WTC11 (cell line): ENCODE results near the gene NXN. TPM values are rescaled to one million over a fixed set of nuclear protein-coding genes. Genes with fewer than 3 reads are reported as not detected.

ENCODE experiments used
- ATAC-seq: fragments of 200-7000 bp; cut with Tn5 transposase; 2 replicates; pipeline ENCODE4 v1.10.0; 2021; ENCODE audit warnings: mild to moderate bottlenecking, moderate library complexity
- CTCF ChIA-PET: fragments of 300-600 bp; sonication (Branson Sonifier 250); formaldehyde crosslinking; loops from one replicate; lab custom pipeline; 2021; ENCODE audit warnings: antibody characterized with exemption; lab: Charles Lee
- POLR2A ChIA-PET: fragments of 350-600 bp; sonication (Branson Sonifier 250); formaldehyde crosslinking; loops from one replicate; lab custom pipeline; 2021; ENCODE audit warnings: antibody characterized with exemption; lab: Charles Lee
- DNase-seq: peaks from one replicate; pipeline ENCODE4 v3.0.0; 2021; ENCODE audit warnings: low spot score
- H3K27ac Mint-ChIP-seq: 2 replicates; pipeline ENCODE4 v1.8.0; 2021; ENCODE audit warnings: mixed read lengths
- H3K27me3 Mint-ChIP-seq: 2 replicates; pipeline ENCODE4 v1.8.0; 2021; ENCODE audit warnings: low read depth, mild to moderate bottlenecking, moderate library complexity, mixed read lengths
- H3K36me3 Mint-ChIP-seq: 2 replicates; pipeline ENCODE4 v1.8.0; 2021; ENCODE audit warnings: mixed read lengths
- H3K4me1 Mint-ChIP-seq: 2 replicates; pipeline ENCODE4 v1.8.0; 2022; ENCODE audit warnings: mixed read lengths
- H3K4me3 Mint-ChIP-seq: 2 replicates; pipeline ENCODE4 v1.8.0; 2021; ENCODE audit warnings: mild to moderate bottlenecking, moderate library complexity, mixed read lengths
- H3K9me3 Mint-ChIP-seq: 2 replicates; pipeline ENCODE4 v1.8.0; 2021; ENCODE audit warnings: mixed read lengths
- ATF1 ChIP-seq: sonication (generic); formaldehyde crosslinking; IDR thresholded peaks from 2 replicates; pipeline ENCODE4 v1.8.1; 2023; ENCODE audit warnings: mild to moderate bottlenecking, moderate library complexity, missing genetic modification reagents
- CREM ChIP-seq: sonication (generic); formaldehyde crosslinking; IDR thresholded peaks from 2 replicates; pipeline ENCODE4 v1.8.1; 2022; ENCODE audit warnings: mild to moderate bottlenecking, missing genetic modification reagents, moderate library complexity
- FOXK1 ChIP-seq: sonication (generic); formaldehyde crosslinking; IDR thresholded peaks from 2 replicates; pipeline ENCODE4 v1.8.0; 2022; ENCODE audit warnings: mild to moderate bottlenecking, moderate library complexity, missing genetic modification reagents
- GRHL2 ChIP-seq: fragments of 250-450 bp; sonication (Bioruptor Pico); IDR thresholded peaks from 2 replicates; pipeline ENCODE4 v1.8.0; 2022; ENCODE audit warnings: mild to moderate bottlenecking, moderate library complexity; ENCODE audit not compliant: insufficient replicate concordance, severe bottlenecking
- JUN ChIP-seq: sonication (generic); formaldehyde crosslinking; IDR thresholded peaks from 2 replicates; pipeline ENCODE4 v1.8.0; 2023; ENCODE audit warnings: mild to moderate bottlenecking, missing genetic modification reagents
- MYBL2 ChIP-seq: sonication (generic); formaldehyde crosslinking; IDR thresholded peaks from 2 replicates; pipeline ENCODE4 v1.8.1; 2023; ENCODE audit warnings: mild to moderate bottlenecking, moderate library complexity, missing genetic modification reagents
- PRRX2 ChIP-seq: fragments of 250-450 bp; sonication (Bioruptor Pico); IDR thresholded peaks from 2 replicates; pipeline ENCODE4 v1.8.0; 2021; ENCODE audit warnings: mild to moderate bottlenecking
- SMAD3 ChIP-seq: sonication (generic); formaldehyde crosslinking; IDR thresholded peaks from 2 replicates; pipeline ENCODE4 v1.8.0; 2022; ENCODE audit warnings: missing genetic modification reagents, mild to moderate bottlenecking, borderline replicate concordance
- ZNF138 ChIP-seq: sonication (generic); formaldehyde crosslinking; conservative IDR thresholded peaks from 2 replicates; pipeline ENCODE4 v1.8.1; 2022; ENCODE audit warnings: mild to moderate bottlenecking, moderate library complexity, missing genetic modification reagents
- ZNF263 ChIP-seq: sonication (generic); formaldehyde crosslinking; IDR thresholded peaks from 2 replicates; pipeline ENCODE4 v1.8.1; 2022; ENCODE audit warnings: low read depth, mild to moderate bottlenecking, moderate library complexity, missing genetic modification reagents
- ZNF416 ChIP-seq: fragments of 250-450 bp; sonication (Bioruptor Pico); IDR thresholded peaks from 2 replicates; pipeline ENCODE4 v1.9.0; 2021; ENCODE audit warnings: mild to moderate bottlenecking, inconsistent platforms
- total RNA-seq: library from RNA; stranded (reverse); gene quantifications from 3 replicates; pipeline ENCODE4 v1.2.3, GENCODE V29; 2021
- TF ChIP-seq, protein P1 (sequence below): fragments of 250-450 bp; sonication (Bioruptor Pico); IDR thresholded peaks from 2 replicates; pipeline ENCODE4 v1.9.0; 2021; ENCODE audit warnings: mild to moderate bottlenecking
- TF ChIP-seq, protein P2 (sequence below): fragments of 200-600 bp; IDR thresholded peaks from 2 replicates; pipeline ENCODE4 v1.8.0; 2022; ENCODE audit warnings: antibody characterized with exemption
- TF ChIP-seq, protein P3 (sequence below): sonication (generic); formaldehyde crosslinking; IDR thresholded peaks from 2 replicates; pipeline ENCODE4 v1.8.0; 2023; ENCODE audit warnings: missing genetic modification reagents
- TF ChIP-seq, protein P4 (sequence below): sonication (generic); formaldehyde crosslinking; IDR thresholded peaks from 2 replicates; pipeline ENCODE4 v1.8.0; 2022; ENCODE audit warnings: missing genetic modification reagents
- TF ChIP-seq, protein P5 (sequence below): sonication (generic); formaldehyde crosslinking; IDR thresholded peaks from 2 replicates; pipeline ENCODE4 v1.8.1; 2022; ENCODE audit warnings: mild to moderate bottlenecking, missing genetic modification reagents, moderate library complexity, borderline replicate concordance
- TF ChIP-seq, protein P6 (sequence below): fragments of 250-450 bp; sonication (Bioruptor Pico); conservative IDR thresholded peaks from 2 replicates; pipeline ENCODE4 v1.9.0; 2021; ENCODE audit warnings: mild to moderate bottlenecking

Gene NXN
- total RNA-seq, 1 experiment from 2014 or later: 96.8 TPM

DNA sequence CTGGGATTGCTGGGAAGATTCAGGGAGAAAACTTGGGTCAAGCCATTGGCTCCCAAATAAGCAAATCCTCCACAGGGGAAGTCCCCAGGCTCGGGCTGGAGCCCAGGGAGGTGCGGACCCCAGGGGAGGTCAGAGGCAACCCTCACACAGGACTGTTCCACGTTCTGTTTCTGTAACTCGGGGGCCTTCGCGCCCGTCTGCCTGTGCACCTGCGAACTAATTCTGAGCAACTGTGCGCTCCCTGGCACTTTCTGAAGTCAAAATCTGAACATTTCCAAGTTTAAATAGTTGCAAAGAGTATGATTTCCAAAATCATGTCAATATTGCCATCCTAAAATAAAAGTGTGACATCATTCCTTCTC is 34.1 kb upstream of the NXN start:
- Mint-ChIP-seq H3K4me1 (no peaks in the 10 kb centered on the region), H3K36me3 (no peaks in the 10 kb centered on the region), H3K27ac (no peak overlapping the region), H3K9me3 (no peaks in the 10 kb centered on the region), H3K27me3 (no peaks in the 10 kb centered on the region), H3K4me3 (no peak overlapping the region)
- DNase-seq: no peak
- ChIA-PET POLR2A (no interaction called here), CTCF (interaction anchor here (1.5 kb wide), 1 partner anchor 43 kb away, joined by 5 read pairs; no protein-coding TSS in a partner anchor)
- ATAC-seq: no peak
- TF ChIP-seq ATF1 (CRISPR knock-in tag): no peak
- TF ChIP-seq GRHL2 (CRISPR knock-in tag): no peak
- no peak for TF ChIP-seq JUN (CRISPR knock-in tag)
- TF ChIP-seq, protein P1, sequence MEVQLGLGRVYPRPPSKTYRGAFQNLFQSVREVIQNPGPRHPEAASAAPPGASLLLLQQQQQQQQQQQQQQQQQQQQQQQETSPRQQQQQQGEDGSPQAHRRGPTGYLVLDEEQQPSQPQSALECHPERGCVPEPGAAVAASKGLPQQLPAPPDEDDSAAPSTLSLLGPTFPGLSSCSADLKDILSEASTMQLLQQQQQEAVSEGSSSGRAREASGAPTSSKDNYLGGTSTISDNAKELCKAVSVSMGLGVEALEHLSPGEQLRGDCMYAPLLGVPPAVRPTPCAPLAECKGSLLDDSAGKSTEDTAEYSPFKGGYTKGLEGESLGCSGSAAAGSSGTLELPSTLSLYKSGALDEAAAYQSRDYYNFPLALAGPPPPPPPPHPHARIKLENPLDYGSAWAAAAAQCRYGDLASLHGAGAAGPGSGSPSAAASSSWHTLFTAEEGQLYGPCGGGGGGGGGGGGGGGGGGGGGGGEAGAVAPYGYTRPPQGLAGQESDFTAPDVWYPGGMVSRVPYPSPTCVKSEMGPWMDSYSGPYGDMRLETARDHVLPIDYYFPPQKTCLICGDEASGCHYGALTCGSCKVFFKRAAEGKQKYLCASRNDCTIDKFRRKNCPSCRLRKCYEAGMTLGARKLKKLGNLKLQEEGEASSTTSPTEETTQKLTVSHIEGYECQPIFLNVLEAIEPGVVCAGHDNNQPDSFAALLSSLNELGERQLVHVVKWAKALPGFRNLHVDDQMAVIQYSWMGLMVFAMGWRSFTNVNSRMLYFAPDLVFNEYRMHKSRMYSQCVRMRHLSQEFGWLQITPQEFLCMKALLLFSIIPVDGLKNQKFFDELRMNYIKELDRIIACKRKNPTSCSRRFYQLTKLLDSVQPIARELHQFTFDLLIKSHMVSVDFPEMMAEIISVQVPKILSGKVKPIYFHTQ (CRISPR knock-in tag): no peak
- TF ChIP-seq ZNF138: no peak
- no peak for TF ChIP-seq ZNF263 (CRISPR knock-in tag)
- no peak for TF ChIP-seq SMAD3 (CRISPR knock-in tag)
- TF ChIP-seq ZNF416 (CRISPR knock-in tag): no peak
- TF ChIP-seq, protein P2, sequence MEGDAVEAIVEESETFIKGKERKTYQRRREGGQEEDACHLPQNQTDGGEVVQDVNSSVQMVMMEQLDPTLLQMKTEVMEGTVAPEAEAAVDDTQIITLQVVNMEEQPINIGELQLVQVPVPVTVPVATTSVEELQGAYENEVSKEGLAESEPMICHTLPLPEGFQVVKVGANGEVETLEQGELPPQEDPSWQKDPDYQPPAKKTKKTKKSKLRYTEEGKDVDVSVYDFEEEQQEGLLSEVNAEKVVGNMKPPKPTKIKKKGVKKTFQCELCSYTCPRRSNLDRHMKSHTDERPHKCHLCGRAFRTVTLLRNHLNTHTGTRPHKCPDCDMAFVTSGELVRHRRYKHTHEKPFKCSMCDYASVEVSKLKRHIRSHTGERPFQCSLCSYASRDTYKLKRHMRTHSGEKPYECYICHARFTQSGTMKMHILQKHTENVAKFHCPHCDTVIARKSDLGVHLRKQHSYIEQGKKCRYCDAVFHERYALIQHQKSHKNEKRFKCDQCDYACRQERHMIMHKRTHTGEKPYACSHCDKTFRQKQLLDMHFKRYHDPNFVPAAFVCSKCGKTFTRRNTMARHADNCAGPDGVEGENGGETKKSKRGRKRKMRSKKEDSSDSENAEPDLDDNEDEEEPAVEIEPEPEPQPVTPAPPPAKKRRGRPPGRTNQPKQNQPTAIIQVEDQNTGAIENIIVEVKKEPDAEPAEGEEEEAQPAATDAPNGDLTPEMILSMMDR: no peak
- TF ChIP-seq MYBL2 (CRISPR knock-in tag): no peak
- TF ChIP-seq PRRX2 (CRISPR knock-in tag): no peak
- no peak for TF ChIP-seq FOXK1 (CRISPR knock-in tag)
- TF ChIP-seq, protein P3, sequence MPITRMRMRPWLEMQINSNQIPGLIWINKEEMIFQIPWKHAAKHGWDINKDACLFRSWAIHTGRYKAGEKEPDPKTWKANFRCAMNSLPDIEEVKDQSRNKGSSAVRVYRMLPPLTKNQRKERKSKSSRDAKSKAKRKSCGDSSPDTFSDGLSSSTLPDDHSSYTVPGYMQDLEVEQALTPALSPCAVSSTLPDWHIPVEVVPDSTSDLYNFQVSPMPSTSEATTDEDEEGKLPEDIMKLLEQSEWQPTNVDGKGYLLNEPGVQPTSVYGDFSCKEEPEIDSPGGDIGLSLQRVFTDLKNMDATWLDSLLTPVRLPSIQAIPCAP (CRISPR knock-in tag): no peak
- no peak for TF ChIP-seq CREM (CRISPR knock-in tag)
- TF ChIP-seq, protein P4, sequence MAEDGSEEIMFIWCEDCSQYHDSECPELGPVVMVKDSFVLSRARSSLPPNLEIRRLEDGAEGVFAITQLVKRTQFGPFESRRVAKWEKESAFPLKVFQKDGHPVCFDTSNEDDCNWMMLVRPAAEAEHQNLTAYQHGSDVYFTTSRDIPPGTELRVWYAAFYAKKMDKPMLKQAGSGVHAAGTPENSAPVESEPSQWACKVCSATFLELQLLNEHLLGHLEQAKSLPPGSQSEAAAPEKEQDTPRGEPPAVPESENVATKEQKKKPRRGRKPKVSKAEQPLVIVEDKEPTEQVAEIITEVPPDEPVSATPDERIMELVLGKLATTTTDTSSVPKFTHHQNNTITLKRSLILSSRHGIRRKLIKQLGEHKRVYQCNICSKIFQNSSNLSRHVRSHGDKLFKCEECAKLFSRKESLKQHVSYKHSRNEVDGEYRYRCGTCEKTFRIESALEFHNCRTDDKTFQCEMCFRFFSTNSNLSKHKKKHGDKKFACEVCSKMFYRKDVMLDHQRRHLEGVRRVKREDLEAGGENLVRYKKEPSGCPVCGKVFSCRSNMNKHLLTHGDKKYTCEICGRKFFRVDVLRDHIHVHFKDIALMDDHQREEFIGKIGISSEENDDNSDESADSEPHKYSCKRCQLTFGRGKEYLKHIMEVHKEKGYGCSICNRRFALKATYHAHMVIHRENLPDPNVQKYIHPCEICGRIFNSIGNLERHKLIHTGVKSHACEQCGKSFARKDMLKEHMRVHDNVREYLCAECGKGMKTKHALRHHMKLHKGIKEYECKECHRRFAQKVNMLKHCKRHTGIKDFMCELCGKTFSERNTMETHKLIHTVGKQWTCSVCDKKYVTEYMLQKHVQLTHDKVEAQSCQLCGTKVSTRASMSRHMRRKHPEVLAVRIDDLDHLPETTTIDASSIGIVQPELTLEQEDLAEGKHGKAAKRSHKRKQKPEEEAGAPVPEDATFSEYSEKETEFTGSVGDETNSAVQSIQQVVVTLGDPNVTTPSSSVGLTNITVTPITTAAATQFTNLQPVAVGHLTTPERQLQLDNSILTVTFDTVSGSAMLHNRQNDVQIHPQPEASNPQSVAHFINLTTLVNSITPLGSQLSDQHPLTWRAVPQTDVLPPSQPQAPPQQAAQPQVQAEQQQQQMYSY (CRISPR knock-in tag): no peak
- TF ChIP-seq, protein P5, sequence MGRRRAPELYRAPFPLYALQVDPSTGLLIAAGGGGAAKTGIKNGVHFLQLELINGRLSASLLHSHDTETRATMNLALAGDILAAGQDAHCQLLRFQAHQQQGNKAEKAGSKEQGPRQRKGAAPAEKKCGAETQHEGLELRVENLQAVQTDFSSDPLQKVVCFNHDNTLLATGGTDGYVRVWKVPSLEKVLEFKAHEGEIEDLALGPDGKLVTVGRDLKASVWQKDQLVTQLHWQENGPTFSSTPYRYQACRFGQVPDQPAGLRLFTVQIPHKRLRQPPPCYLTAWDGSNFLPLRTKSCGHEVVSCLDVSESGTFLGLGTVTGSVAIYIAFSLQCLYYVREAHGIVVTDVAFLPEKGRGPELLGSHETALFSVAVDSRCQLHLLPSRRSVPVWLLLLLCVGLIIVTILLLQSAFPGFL (CRISPR knock-in tag): no peak
- TF ChIP-seq, protein P6, sequence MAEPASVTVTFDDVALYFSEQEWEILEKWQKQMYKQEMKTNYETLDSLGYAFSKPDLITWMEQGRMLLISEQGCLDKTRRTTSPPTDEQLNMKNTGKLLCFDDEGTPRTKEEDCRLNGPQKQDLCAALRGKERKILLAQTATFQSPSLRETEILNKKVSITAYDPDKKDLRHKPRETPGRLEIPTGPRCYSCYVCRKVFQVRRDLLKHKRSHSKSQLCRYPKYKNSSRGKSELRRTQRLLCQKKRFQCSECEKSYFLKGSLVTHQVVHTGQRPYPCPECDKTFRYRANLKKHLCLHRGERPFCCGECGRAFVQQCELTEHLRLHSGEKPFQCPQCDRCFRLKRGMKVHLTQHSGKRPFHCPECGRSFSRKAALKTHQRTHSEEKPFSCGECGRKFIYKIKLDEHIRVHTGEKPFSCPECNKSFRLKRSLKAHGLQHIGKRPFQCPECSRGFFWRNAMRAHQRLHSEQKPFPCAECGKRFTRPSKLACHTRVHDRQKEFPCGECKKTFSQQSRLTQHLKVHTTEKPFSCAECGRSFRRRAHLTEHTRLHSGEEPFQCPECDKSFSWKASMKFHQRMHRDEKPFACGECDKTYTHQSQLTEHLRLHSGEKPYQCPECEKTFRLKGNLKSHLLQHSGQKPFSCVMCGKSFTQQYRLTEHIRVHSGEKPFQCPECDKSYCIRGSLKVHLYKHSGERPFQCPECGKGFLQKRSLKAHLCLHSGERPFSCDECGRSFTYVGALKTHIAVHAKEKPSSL (CRISPR knock-in tag): no peak
